NCI-H345 treated with DMSO at 0.1 percent for 48 hours (cell line): ENCODE data around the gene ZC3H18.

Source experiments
- DNase-seq: peaks from one replicate; lab custom pipeline; 2025; ENCODE audit not compliant: unreplicated experiment; lab: John Stamatoyannopoulos, UW

The ZC3H18 gene

DNA sequence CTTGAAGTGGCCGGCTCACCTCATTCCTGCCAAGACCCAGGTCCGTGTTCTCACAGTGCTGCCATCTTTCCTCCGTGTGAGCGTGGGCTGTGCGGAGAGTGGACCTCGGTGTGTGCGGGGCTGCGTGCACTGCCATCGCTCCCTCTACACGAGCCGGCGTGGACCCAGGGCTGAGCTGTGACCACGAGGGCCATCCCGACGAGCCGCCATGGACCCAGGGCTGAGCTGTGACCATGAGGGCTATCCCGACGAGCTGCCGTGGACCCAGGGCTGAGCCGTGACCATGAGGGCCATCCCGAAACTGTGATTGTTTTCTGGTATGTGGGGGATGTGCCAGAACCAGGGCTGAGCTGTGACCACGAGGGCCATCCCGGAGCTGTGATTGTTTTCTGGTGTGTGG, 101.6 kb downstream of the ZC3H18 start:
- no peak for DNase-seq

- DNase-seq: no peak
Measured at GRCh38 chr16:88672776-88673175, 102.6 kb downstream of the ZC3H18 start.

DNA sequence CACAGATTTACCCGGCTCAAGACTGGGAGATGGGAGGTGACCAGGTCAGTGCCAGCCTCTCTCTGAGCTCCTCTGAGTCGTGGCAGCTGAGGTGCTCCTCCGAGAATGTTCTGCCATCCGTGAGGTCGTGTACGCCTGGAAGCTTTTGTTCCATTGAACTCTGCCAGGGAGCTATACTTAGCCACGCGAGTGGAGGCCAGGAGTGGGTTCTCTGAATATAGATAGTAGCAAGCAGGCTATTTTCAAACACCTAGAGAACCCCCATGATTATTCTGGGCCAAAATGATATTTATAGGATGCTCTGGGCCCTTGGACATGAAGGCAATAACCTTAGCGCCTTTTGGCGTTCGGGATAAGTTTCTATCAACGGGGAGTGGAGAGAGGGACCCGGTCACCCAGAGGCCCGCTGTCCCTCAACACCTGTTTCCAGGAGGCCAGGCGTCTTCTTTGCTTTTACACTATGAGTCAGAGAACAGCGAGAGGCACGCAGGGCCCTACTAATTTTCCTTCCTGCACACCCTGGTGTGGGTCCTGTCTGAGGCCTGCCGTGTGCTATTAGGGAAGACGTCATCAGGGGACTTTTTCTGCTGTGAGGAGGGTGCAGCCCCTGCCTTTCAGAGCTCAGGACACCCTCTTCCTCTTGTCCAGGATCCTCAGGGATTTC, 103.6 kb downstream of the ZC3H18 start:
- DNase-seq: no peak

- no peak for DNase-seq
Measured at GRCh38 chr16:88676502-88677242, 106.5 kb downstream of the ZC3H18 start.

DNA sequence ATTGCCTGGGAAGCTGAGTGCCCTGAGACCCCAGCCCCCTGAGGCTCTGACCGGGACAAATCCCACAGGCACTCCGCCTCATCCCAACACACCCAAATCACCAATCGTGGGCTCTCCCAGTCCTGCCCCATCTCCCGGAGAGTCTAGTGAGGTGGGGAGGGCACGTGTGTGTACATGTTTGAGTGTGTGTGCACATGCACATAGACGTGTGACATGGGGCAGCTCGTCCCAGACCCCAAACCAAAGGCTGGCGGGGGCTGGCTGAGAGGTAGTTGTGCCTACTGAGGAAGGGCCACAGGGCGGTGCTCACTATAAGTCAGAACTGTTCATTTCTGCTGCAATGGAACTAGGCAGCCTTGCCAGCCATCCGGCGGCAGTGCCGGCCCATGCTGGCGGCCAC, 107.5 kb downstream of the ZC3H18 start:
- DNase-seq: no peak

- no peak for DNase-seq
Measured at GRCh38 chr16:88678224-88678979, 108.2 kb downstream of the ZC3H18 start.

DNA sequence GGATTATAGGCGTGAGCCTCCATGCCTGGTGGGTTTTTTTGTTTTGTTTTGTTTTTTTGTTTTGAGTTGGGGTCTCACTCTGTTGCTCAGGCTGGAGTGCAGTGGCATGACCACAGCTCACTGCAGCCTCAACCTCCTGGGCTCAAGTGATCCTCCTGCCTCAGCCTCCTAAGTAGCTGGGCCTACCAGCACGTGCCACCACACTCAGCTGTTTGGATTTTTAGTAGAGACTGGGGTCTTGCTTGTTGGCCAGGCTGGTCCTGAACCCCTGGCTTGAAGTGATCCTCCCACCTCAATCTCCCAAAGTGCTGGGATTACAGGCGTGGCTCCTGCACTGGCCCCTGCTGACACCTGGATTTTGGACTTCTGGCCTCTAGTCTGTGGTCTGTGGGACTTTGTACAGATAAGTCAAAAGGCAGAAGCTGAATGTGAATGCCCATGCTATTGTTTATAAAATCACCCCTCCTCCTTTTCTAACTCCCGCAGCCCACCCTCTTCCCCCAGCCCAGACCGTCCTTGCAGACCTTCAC, 110.4 kb downstream of the ZC3H18 start:
- DNase-seq: no peak

DNA sequence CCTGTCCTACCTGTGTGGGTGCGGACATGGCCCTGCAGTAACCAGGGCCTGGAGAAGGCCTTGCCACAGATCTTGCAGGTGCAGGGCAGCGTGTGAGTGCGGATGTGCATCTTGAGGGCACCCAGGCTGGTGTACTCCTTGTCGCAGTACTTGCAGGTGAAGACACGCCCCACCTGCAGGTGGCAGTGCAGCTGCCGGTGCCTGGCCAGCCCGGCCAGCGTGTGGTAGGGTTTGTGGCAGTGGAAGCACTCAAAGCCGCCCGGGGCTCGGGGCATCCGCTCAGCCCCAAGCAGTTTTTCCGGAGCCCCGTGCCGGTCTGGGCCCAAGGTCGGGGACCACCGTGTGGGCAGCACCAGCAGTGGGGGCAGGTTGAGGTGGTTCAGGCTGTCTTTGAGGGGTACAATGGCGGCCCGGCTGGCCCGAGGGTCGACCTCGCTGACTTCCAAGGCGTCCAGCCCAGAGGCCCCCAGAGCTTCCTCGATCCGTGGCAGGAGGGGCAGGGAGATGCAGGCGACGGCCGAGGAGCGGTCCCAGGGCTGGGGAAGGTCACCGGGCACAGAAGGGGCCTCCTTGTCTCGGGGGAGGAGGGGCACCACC, 111.0 kb downstream of the ZC3H18 start:
- no peak for DNase-seq
